Body of pancreas (tissue), 4 donors: ENCODE data around the gene MPL.

Source experiments
- CTCF ChIP-seq, 7 experiments: fragments of 450-650 bp in 4 of 7; fragments of 200-600 bp in 3 of 7; sonication (generic) in 3 of 7; IDR thresholded peaks; one replicate each; pipeline ENCODE4 v1.5.1; 2016 to 2019; ENCODE audit warnings: antibody characterized with exemption in 7 of 7
- POLR2A ChIP-seq, 3 donors: fragments of 450-650 bp; IDR thresholded peaks; one replicate each; pipeline ENCODE4 v1.6.1; 2016; ENCODE audit warnings: antibody characterized with exemption in 3 of 3, mild to moderate bottlenecking in 2 of 3

- no peak for TF ChIP-seq CTCF (IDR thresholded peaks at IDR 0.05)
- no peak for TF ChIP-seq POLR2A (IDR thresholded peaks at IDR 0.05)
Observed at GRCh38 chr1:43304314-43304681, 33.3 kb upstream of the MPL start.
